HFF-Myc (cell line): ENCODE results near the gene BID.

ENCODE experiments used
- DNase-seq: peaks from one replicate; pipeline ENCODE4 v3.0.0-alpha.2; 2011; ENCODE audit warnings: low read depth; ENCODE audit errors: extremely low read depth
- H3K4me3 ChIP-seq: replicated peaks from 2 replicates; pipeline ENCODE4 v1.5.1; 2011; ENCODE audit warnings: low read depth, mild to moderate bottlenecking, control low read depth, low read length
- TF ChIP-seq, protein P1 (sequence below): IDR thresholded peaks from 2 replicates; pipeline ENCODE4 v1.5.1; 2012; ENCODE audit warnings: mild to moderate bottlenecking, low read depth, low read length, control low read depth; ENCODE audit errors: missing control alignments

The BID gene

GRCh38 chr22:17774926-17775685, 837 bp upstream of the BID start:
- TF ChIP-seq, protein P1, sequence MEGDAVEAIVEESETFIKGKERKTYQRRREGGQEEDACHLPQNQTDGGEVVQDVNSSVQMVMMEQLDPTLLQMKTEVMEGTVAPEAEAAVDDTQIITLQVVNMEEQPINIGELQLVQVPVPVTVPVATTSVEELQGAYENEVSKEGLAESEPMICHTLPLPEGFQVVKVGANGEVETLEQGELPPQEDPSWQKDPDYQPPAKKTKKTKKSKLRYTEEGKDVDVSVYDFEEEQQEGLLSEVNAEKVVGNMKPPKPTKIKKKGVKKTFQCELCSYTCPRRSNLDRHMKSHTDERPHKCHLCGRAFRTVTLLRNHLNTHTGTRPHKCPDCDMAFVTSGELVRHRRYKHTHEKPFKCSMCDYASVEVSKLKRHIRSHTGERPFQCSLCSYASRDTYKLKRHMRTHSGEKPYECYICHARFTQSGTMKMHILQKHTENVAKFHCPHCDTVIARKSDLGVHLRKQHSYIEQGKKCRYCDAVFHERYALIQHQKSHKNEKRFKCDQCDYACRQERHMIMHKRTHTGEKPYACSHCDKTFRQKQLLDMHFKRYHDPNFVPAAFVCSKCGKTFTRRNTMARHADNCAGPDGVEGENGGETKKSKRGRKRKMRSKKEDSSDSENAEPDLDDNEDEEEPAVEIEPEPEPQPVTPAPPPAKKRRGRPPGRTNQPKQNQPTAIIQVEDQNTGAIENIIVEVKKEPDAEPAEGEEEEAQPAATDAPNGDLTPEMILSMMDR: no peak
- peak overlapping the region; percentile 74 for H3K4me3 ChIP-seq
- no peak for DNase-seq

DNA sequence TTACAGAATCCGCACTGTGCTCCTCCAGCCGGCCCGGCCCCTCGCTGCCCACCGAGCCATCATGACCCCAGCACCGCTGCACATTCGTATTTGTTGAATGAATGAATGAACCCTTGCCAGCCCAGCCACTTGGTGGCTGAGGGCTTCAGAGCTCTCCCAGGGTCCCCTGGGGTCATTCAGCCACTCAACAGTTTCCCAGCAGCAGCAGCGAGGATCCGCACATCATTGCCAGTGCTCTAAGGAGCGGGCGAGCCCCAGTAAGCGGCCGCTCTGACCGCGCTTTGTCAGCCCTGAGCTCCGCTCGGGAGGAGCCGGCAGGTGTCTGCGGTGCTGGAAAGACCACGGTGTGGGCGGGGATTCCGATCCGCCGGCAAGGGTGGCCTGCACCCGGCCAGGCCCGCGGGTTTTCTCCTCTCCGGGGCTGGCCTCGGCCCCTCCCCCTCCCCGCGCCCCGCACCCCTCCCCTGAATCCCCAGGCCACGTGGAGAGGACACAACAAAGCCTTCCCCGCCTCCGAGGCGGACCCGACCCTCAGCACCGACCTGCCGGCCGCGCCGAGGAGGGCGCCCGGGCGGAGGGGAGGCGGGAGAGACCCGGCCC, 563 bp downstream of the BID start:
- DNase-seq: no peak
- peak overlapping the region; percentile 74 for H3K4me3 ChIP-seq
- TF ChIP-seq, protein P1: no peak

- no peak for DNase-seq
These were observed 1.2 kb downstream of the BID start for GRCh38 chr22:17772958-17773605.

DNA sequence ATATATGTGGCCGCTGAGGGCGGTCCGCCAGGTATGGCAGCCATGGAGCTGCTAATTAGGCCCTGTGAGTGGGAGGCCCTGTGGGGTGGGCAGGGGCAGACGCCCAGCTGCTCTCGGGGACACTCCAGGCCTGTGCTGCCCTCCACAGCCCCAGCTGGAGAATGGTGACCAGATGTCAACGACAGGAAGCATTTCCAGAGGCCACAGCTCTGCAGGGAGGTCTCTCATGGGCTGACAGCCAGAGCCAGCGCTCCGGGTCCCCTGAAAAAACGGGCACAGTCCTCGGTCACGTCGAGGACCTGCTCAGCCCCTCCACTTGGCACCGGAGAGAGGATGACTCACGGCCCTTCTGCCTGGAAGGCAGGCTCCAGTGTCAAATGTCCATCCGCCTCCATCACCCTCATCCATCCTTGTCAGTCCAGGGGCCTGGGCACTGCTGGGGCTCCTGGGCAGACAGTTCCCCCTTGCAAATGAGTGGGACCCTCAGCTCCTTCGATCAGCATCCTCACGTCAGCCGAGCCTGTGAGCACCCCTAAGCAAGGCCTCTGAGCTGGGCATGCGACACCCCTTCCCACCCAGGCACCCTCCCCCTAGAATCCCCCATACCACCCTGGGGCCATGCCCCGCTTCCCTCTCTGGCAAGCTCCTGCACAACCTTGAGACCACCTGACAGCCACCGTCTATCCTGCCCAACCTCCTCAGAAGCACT, 1.9 kb downstream of the BID start:
- TF ChIP-seq, protein P1: no peak
- H3K4me3 ChIP-seq: peak overlapping the region; percentile 74
- DNase-seq: no peak

More at GRCh38 chr22:17772958-17773605, 1.2 kb downstream of the BID start:
- TF ChIP-seq, protein P1: no peak
- peak overlapping the region; percentile 74 for H3K4me3 ChIP-seq

DNA sequence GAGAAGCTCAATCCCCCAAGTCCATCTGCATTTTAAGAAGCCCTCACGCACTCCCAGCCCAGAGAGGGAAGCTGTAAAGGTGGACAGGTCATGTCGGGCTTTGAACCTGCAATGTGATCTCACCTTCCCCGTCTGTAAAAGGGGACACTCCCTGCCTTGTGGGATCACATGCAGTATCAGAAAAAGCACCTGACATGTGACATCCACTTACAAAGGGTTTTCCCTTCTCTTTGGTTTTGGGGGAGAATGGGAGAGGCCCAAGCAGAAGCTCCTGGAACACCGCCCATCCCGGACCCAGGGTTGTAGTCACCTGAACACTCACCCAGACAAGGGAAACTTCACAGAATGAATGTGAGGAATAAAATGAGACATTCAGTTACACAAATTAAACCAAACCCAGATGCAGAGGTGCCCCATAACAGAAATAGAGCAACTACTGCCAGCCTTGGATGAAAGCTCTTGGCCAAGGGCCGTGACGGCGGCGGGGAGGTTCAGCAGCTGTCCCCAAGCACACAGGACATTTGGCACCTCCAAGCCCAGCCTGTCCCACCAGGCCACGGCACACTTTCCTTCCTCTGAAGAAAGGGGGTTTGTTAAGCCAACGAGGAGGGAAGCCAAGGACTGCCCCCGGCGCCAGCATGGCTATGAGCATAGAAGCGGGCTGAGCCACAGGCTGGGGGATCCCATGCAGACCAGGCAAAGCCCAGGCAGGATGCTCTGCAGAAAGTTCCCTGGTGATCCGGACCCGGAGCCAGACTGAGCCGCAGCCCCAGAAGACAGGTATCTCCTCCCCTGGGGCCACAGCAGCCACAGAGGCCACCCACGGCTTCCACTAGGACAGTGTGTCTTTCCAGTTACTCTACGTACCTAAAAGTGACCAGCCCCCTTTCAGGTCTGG, 3.8 kb downstream of the BID start:
- DNase-seq: no peak
- TF ChIP-seq, protein P1: no peak
- no peak overlapping the region for H3K4me3 ChIP-seq

GRCh38 chr22:17769716-17770082, 4.6 kb downstream of the BID start:
- DNase-seq: no peak
- TF ChIP-seq, protein P1: no peak

More at GRCh38 chr22:17769716-17770082, 4.6 kb downstream of the BID start:
- no peak overlapping the region for H3K4me3 ChIP-seq
